AG09319 (cell line): Measurements from ENCODE around the gene CGRRF1.

ENCODE experiments used
- DNase-seq: peaks from one replicate; pipeline ENCODE4 v3.0.0-alpha.2; 2010; ENCODE audit warnings: low read depth; ENCODE audit errors: extremely low read depth
- CTCF ChIP-seq: IDR thresholded peaks from 2 replicates; pipeline ENCODE4 v1.5.1; 2011; ENCODE audit warnings: low read depth, mild to moderate bottlenecking, inconsistent platforms, low read length, moderate library complexity

CGRRF1 gene

DNA sequence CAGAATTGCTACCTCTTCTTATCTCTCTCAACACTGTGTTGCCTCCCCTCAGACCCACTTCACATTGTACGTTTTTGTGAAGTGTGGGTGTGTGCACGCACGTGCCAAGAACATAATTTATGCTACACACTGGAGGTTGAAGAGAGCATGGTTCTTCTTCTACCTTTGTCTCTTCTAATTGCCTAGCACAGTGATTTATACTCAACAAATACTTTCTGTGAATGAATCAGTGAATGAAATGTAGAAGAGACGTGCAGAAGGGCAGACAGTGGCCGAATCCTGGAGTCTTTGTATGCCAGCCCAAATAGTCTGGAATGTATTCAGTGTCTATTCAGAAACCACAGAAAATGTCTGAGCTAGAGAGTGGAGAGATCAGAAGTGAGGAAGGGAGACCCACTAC lies 52.6 kb downstream of the CGRRF1 start:
- DNase-seq = no peak
- TF ChIP-seq CTCF = no peak

DNA sequence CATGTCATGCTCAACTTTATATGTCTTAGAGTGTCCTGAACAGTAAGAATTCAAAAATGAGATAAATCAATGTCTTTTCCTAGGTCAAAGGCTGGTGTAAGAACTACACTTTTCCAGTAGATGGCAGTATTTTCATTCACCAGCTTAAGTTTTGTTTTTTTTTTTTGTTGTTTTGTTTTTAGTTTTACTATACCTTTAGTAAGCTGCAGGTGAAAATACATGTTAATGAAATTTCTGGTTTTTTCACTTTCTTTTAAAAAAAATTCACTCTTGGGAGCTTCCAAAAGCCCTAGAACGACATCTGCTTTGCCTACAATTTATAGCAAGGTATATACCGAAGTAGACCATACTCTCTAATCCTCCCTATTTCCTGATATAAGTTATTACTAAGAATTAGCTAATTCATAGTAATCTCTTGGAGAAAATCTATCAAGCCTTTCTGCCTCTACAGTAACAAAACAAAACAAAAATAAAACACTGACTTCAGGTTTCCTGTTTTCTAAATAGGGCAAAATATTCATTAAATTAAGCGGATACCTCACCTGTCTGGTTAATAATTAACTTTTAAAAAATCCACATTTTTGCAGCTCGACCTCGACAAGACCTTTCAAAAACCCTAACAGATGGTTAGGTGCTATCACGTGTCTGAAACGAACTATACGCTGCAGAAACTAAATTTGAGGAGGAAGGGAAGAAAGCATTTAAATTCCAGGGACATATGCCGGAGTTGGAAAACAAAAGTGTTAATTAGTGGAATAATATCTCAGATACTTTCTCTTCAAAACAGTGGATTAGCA lies 54.6 kb downstream of the CGRRF1 start:
- TF ChIP-seq CTCF = peak; percentile 69
- DNase-seq = no peak

DNA sequence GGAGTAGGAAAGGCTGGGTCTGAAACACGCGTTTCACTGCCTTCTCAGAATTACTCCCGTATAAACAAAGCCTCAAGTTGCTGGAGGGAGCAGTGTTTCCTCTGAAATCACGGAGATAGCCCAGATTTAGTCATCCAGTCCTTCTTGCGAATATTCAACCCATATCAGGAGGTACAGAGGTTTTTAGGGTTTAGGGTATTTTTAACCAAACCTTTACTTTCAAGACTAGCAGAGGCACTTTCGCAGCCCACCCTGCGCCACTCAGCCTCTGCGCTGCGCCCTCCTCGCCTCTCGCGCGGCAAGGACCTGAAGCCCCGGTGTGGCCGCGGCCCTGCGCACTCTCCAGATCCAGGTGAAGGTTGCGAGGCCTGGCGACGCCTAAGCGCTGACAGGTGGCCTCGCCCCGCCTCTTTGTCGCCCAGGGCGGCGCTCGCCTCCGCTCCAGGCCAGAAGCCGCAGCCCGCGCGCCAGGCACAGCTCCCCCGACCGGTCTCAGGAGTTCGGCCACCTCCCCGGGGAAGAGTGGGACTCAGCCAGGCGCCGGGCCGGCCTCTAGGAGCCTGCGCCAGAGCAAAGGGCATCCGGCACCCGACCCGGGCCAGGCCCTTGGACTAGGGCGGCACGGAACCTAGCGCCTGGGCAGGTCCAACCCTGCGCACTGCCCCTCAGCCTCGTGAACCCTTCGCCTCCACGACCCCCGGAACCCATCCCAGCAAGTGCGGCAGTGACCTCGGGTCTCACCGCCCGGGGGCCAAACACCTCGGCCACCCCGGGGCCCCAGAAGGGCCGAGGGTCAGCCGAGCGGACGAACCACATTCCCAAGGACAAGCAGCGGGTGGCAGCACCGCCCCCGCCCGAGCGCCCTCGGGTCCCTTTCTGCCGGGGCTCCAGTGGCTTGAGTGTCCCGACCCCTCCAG lies 55.4 kb downstream of the CGRRF1 start:
- peak; percentile 59 for DNase-seq
- peak; percentile 12 for TF ChIP-seq CTCF

DNA sequence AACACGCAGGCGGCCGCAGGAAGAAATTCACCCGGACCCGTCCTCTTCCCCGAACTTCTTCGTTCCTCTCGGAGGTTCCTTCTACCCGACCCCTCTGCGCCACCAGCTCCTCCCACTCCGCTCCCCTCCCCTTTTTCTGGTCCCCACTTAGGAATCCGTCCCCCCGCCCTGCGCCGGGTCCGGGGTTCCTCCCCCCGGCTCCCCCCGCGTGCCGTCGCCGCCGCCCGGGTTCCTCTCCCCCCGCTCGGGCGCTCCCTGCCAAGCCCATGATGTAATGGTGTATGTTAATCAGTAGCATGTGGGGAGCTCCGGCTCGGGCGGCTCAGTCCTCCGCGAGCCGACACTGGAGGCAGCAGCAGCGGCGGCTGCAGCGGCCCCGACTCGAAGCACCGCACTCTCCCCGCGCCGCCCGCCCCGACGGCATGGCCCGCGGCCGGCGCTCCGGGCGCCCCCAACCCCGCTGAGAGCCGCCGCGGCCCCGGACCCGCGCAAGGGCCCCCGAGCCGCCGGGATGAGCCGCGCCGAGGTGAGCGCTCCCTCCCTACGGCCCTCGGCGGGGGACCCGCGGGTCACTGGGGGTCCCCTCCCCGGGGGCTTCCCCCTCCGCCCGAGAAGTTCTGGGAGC lies 56.2 kb downstream of the CGRRF1 start:
- peak; percentile 88 for DNase-seq
- TF ChIP-seq CTCF = no peak

DNA sequence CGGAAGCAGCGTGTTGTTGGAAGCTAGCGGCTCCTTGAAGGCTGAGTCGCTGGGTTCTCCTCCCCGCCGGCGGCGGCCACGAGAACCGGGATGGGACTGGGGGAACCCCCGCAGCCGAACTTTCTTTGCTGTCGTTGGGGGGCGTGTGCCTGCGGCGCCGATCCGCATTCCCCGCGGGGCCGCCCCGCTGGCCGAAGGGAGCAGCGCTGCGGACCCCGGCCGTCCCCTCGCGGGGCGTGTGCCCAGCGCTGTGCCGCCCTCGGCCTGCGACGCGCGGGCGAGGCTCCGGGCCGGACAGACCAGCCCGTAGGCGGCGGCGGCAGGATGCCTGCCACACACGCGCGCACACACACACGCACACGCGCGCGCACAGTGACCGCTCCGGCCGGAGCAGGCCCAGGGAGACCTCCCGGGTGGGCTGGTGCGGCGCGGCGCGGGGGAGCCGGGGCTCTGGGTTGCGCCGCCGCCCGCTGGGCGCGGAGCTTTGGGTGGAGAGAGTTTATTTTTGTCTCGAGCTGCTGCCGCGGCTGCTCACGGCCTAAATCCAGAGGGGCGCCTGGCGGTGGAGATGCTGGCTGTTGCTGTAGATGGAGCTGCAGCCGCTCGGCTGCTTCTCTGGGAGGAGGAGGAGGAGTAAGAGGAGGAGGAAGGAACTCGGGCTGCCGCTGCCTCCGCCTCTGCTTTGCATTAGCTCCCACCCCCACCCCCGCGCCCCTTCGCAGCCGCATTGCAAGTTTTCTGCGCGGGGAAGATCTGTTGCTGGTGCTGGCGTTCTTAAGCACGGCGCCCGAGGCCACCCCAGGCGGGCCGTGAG lies 56.9 kb downstream of the CGRRF1 start, which contains the start of gene SAMD4A:
TSS of gene SAMD4A (plus strand) at position 719 of the 814 bp plus-strand sequence. CDS start 789 bp downstream, outside the sequence.
- peak; percentile 75 for DNase-seq
- peak; percentile 46 for TF ChIP-seq CTCF

- TF ChIP-seq CTCF = no peak
- DNase-seq = no peak
Observed at GRCh38 chr14:54567224-54567638, 57.5 kb downstream of the CGRRF1 start.
